ENCODE measurements around the gene OLFML1. TPM values are rescaled to one million over a fixed set of nuclear protein-coding genes. Genes with fewer than 3 reads are reported as not detected.

OLFML1 gene
- total RNA-seq, 4 donors from 2014 or later: 1.2 to 13.1 (median 6.6) TPM

DNA sequence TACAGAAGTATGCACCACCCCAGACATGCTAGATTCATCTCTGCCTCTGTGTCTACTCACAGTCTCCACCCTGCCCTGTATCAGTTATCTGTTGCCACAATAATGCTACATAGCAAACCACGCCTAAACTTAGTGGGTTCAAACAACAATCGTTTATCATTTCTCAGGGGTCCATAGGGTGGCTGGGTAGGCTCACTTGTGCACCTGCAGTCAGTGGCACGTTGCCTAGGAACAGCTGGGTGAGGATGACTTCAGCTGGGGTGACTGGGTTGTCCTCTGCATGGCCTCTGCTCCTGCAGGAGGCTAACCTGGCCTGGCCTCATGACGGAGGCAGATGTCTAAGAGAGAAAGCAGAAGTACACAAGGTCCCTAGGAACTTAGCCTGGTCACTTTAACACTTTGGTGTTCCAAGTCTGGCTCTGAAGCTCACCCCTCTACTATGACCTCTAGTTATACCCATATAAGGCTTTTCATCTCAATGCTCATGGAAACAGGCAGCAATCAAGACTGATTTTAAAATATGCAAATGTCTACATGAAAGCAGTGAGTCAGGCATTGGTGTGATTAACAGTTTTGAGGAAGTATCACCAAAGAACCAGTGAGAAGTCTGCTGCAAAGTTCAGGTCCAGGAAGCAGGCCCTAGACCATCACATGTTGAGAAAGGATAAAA is 10.7 kb downstream of the OLFML1 start:
- H3K9me3 ChIP-seq: no peaks in the 10 kb centered on the region
- 73 to 75% methylated on average over 4 of the region's 4 CpGs for WGBS, 2 donors
- peaks cover 0 to 17% (median 0%) of the 10 kb centered on the region in 4 donors for H3K4me1 ChIP-seq
- H3K27me3 ChIP-seq: no peaks in the 10 kb centered on the region
- no peak overlapping the region for H3K27ac ChIP-seq
- no peak for DNase-seq (ENCODE audit: low spot score in 2 of 2)
- TF ChIP-seq, protein P1, sequence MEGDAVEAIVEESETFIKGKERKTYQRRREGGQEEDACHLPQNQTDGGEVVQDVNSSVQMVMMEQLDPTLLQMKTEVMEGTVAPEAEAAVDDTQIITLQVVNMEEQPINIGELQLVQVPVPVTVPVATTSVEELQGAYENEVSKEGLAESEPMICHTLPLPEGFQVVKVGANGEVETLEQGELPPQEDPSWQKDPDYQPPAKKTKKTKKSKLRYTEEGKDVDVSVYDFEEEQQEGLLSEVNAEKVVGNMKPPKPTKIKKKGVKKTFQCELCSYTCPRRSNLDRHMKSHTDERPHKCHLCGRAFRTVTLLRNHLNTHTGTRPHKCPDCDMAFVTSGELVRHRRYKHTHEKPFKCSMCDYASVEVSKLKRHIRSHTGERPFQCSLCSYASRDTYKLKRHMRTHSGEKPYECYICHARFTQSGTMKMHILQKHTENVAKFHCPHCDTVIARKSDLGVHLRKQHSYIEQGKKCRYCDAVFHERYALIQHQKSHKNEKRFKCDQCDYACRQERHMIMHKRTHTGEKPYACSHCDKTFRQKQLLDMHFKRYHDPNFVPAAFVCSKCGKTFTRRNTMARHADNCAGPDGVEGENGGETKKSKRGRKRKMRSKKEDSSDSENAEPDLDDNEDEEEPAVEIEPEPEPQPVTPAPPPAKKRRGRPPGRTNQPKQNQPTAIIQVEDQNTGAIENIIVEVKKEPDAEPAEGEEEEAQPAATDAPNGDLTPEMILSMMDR (IDR thresholded peaks at IDR 0.05): no peak
- peak in 1 of 2 donors; percentile 8 for TF ChIP-seq EP300 (IDR thresholded peaks at IDR 0.05)
- H3K36me3 ChIP-seq: no peaks in the 10 kb centered on the region
- no peak overlapping the region for H3K4me3 ChIP-seq

DNA sequence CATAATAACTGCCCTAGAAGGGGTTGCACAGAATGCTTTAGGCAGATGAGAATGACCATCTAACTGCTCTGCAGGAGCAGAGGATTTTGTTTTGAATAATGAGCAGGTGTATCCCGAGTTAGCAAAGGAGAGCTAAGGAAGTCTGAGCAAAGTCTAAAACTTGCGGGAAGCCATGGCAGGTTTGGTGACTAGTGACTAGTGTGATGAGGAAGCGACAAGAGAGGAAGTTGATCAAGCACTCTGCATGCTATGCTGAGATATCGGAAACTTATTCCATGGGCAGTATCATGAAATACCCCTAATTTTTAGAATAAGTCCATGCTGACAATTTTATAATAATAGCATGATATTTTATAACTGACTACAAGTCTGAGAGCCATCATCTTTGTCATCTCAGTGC is 12.9 kb downstream of the OLFML1 start:
- no peak for DNase-seq (ENCODE audit: low spot score in 2 of 2)
- peaks cover 0 to 9% (median 0%) of the 10 kb centered on the region in 4 donors for H3K4me1 ChIP-seq
- H3K27me3 ChIP-seq: no peaks in the 10 kb centered on the region
- H3K9me3 ChIP-seq: no peaks in the 10 kb centered on the region
- no peak overlapping the region for H3K4me3 ChIP-seq
- TF ChIP-seq POLR2A (IDR thresholded peaks at IDR 0.05) (no peak), EP300 (IDR thresholded peaks at IDR 0.05) (no peak)
- TF ChIP-seq, protein P1 (IDR thresholded peaks at IDR 0.05): no peak
- peaks cover 0 to 8% (median 0%) of the 10 kb centered on the region in 3 donors for H3K36me3 ChIP-seq
- no peak overlapping the region for H3K27ac ChIP-seq
- 76 to 83% methylated on average over 4 of the region's 4 CpGs for WGBS, 2 donors

DNA sequence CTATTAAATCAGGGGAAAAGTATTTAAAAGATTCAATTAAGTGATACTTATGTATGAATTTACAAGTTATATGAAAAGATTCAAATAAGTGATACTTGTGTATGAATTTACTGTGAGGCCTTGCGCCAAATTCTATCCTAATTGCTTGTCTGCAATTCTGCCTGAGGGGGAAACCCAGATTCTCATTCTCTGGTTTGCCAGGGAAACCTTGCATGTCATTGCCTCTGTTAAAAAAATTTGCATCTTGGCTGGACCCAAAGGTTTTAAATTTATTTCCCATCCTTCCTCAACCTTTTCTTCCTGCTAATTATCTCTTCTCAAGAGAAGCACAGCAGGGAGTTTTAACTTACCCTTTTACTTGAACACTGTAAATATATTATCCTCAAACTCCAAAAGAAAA is 13.8 kb downstream of the OLFML1 start:
- TF ChIP-seq, protein P1 (IDR thresholded peaks at IDR 0.05): no peak
- TF ChIP-seq EP300 (IDR thresholded peaks at IDR 0.05) (no peak), POLR2A (IDR thresholded peaks at IDR 0.05) (no peak)
- 94 to 100% methylated on average over 1 of the region's 1 CpG for WGBS, 2 donors

DNA sequence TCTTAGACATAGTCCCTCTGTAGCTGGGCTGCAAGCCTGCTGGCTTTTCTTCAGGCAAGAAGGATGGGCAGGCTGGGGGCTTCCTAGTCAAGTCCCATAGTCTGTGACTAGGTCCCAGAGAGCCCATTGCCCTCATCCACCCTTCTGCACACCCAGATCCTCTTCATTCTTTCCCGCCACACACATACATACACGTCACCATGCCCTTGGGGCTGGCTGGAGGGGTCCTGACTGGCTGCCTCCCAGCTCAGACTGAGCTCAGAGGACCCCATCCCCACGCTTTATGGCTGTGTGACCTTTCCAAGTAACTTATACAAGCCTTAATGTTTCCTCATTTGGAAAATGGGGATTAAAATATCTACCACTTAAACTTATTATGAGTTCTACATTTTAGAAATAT is 14.9 kb downstream of the OLFML1 start:
- Histone ChIP-seq H3K36me3 (peaks cover 0 to 24% (median 0%) of the 10 kb centered on the region in 3 donors), H3K4me3 (no peak overlapping the region), H3K9me3 (no peaks in the 10 kb centered on the region), H3K4me1 (peaks cover 0 to 9% (median 0%) of the 10 kb centered on the region in 4 donors), H3K27me3 (no peaks in the 10 kb centered on the region), H3K27ac (no peak overlapping the region)
- TF ChIP-seq EP300 (IDR thresholded peaks at IDR 0.05): no peak
- TF ChIP-seq, protein P1 (IDR thresholded peaks at IDR 0.05): no peak
- TF ChIP-seq POLR2A (IDR thresholded peaks at IDR 0.05): no peak
- DNase-seq (ENCODE audit: low spot score in 2 of 2): no peak
- whole genome bisulfite sequencing, 2 donors: 86 to 88% methylated on average over 3 of the region's 3 CpGs

More for the DNA sequence above, 13.8 kb downstream of the OLFML1 start:
- Histone ChIP-seq H3K9me3 (no peaks in the 10 kb centered on the region), H3K27ac (no peak overlapping the region), H3K27me3 (no peaks in the 10 kb centered on the region), H3K36me3 (peaks cover 0 to 15% (median 0%) of the 10 kb centered on the region in 3 donors), H3K4me3 (no peak overlapping the region), H3K4me1 (peaks cover 0 to 9% (median 0%) of the 10 kb centered on the region in 4 donors)
- no peak for DNase-seq (ENCODE audit: low spot score in 2 of 2)

DNA sequence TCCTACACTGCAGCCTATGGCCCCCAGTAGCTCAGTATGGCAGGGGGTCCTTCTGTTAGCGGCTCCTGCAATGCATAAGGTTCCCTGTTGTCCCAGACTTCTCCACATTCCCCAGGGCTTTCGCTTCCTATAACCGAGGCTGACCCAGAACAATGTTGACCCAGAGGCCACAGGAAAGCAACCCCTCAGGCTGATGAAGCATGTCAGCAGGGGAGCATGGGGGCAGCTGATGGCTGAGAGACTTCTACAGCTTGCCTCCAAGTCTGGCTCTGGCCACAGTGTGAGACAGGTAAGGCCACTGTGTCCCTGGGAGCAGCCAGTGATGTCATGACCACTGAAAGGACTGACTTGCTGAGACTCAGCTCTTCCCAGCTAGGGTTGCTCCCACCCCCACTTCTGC is 15.9 kb downstream of the OLFML1 start:
- no peaks in the 10 kb centered on the region for H3K9me3 ChIP-seq
- H3K4me3 ChIP-seq: no peak overlapping the region
- no peak for DNase-seq (ENCODE audit: low spot score in 2 of 2)
- TF ChIP-seq EP300 (IDR thresholded peaks at IDR 0.05): no peak
- TF ChIP-seq, protein P1 (IDR thresholded peaks at IDR 0.05): no peak
- TF ChIP-seq POLR2A (IDR thresholded peaks at IDR 0.05): no peak
- 68 to 71% methylated on average over 3 of the region's 3 CpGs for WGBS, 2 donors
- peaks cover 0 to 9% (median 0%) of the 10 kb centered on the region in 4 donors for H3K4me1 ChIP-seq
- peaks cover 0 to 27% (median 0%) of the 10 kb centered on the region in 3 donors for H3K36me3 ChIP-seq
- H3K27ac ChIP-seq: no peak overlapping the region
- no peaks in the 10 kb centered on the region for H3K27me3 ChIP-seq

Data from tibial nerve (tissue), 4 donors.